Measurements from ENCODE around the gene POLD3.
A peak's percentile ranks its signal among the peaks of the same experiment; 100 is the strongest.
"Not testable (repeated sequence)": the region's sequence is repeated elsewhere in the genome, so short reads cannot be mapped to it uniquely, and the experiment has no call there.

The POLD3 gene

GRCh38 chr11:74571062-74571399 is 21.4 kb upstream of the POLD3 start:
- Histone ChIP-seq H2AFZ (ENCODE audit: low read depth, low read length) (no peak overlapping the region), H3K9me3 (ENCODE audit: low read length) (no peaks in the 10 kb centered on the region), H3K27me3 (ENCODE audit: insufficient read depth, low read length) (no peaks in the 10 kb centered on the region)

GRCh38 chr11:74572349-74572748 is 20.0 kb upstream of the POLD3 start:
- no peak overlapping the region for H2AFZ ChIP-seq (ENCODE audit: low read depth, low read length)
- H3K4me1 ChIP-seq (ENCODE audit: insufficient read depth, low read length) = no peaks in the 10 kb centered on the region
- H3K9me3 ChIP-seq (ENCODE audit: low read length) = no peaks in the 10 kb centered on the region
- H3K4me3 ChIP-seq (ENCODE audit: low read length) = no peak overlapping the region
- H3K36me3 ChIP-seq (ENCODE audit: insufficient read depth, low read length) = no peaks in the 10 kb centered on the region
- H3K27me3 ChIP-seq (ENCODE audit: insufficient read depth, low read length) = no peaks in the 10 kb centered on the region

More at GRCh38 chr11:74571062-74571399, 21.4 kb upstream of the POLD3 start:
- Histone ChIP-seq H3K4me1 (ENCODE audit: insufficient read depth, low read length) (no peaks in the 10 kb centered on the region), H3K36me3 (ENCODE audit: insufficient read depth, low read length) (no peaks in the 10 kb centered on the region), H3K4me3 (ENCODE audit: low read length) (no peak overlapping the region)

- Histone ChIP-seq H3K4me3 (ENCODE audit: low read length) (no peak overlapping the region), H3K27me3 (ENCODE audit: insufficient read depth, low read length) (no peaks in the 10 kb centered on the region), H3K36me3 (ENCODE audit: insufficient read depth, low read length) (no peaks in the 10 kb centered on the region), H3K4me1 (ENCODE audit: insufficient read depth, low read length) (no peaks in the 10 kb centered on the region), H2AFZ (ENCODE audit: low read depth, low read length) (no peak overlapping the region), H3K9me3 (ENCODE audit: low read length) (no peaks in the 10 kb centered on the region)
Observed at GRCh38 chr11:74574563-74574962, 17.8 kb upstream of the POLD3 start.

GRCh38 chr11:74575999-74576398 is 16.4 kb upstream of the POLD3 start:
- Histone ChIP-seq H3K9me3 (ENCODE audit: low read length) (no peaks in the 10 kb centered on the region), H2AFZ (ENCODE audit: low read depth, low read length) (no peak overlapping the region), H3K4me1 (ENCODE audit: insufficient read depth, low read length) (peaks cover 3% of the 10 kb centered on the region), H3K4me3 (ENCODE audit: low read length) (no peak overlapping the region), H3K27me3 (ENCODE audit: insufficient read depth, low read length) (no peaks in the 10 kb centered on the region), H3K36me3 (ENCODE audit: insufficient read depth, low read length) (no peaks in the 10 kb centered on the region)

- Histone ChIP-seq H2AFZ (ENCODE audit: low read depth, low read length) (no peak overlapping the region), H3K4me3 (ENCODE audit: low read length) (no peak overlapping the region), H3K36me3 (ENCODE audit: insufficient read depth, low read length) (no peaks in the 10 kb centered on the region), H3K27me3 (ENCODE audit: insufficient read depth, low read length) (no peaks in the 10 kb centered on the region), H3K9me3 (ENCODE audit: low read length) (no peaks in the 10 kb centered on the region), H3K4me1 (ENCODE audit: insufficient read depth, low read length) (peaks cover 3% of the 10 kb centered on the region)
Observed at GRCh38 chr11:74577181-74577580, 15.2 kb upstream of the POLD3 start.

GRCh38 chr11:74577624-74578396 is 14.6 kb upstream of the POLD3 start:
- no peak overlapping the region for H2AFZ ChIP-seq (ENCODE audit: low read depth, low read length)
- no peaks in the 10 kb centered on the region for H3K36me3 ChIP-seq (ENCODE audit: insufficient read depth, low read length)
- H3K4me3 ChIP-seq (ENCODE audit: low read length) = no peak overlapping the region
- H3K4me1 ChIP-seq (ENCODE audit: insufficient read depth, low read length) = peaks cover 3% of the 10 kb centered on the region
- H3K27me3 ChIP-seq (ENCODE audit: insufficient read depth, low read length) = no peaks in the 10 kb centered on the region
- H3K9me3 ChIP-seq (ENCODE audit: low read length) = no peaks in the 10 kb centered on the region

- no peak overlapping the region for H2AFZ ChIP-seq (ENCODE audit: low read depth, low read length)
- no peaks in the 10 kb centered on the region for H3K9me3 ChIP-seq (ENCODE audit: low read length)
- H3K27me3 ChIP-seq (ENCODE audit: insufficient read depth, low read length) = no peaks in the 10 kb centered on the region
- H3K36me3 ChIP-seq (ENCODE audit: insufficient read depth, low read length) = no peaks in the 10 kb centered on the region
- no peak overlapping the region for H3K4me3 ChIP-seq (ENCODE audit: low read length)
- H3K4me1 ChIP-seq (ENCODE audit: insufficient read depth, low read length) = peaks cover 3% of the 10 kb centered on the region
Observed at GRCh38 chr11:74579577-74580270, 12.7 kb upstream of the POLD3 start.

GRCh38 chr11:74581954-74582547 is 10.3 kb upstream of the POLD3 start:
- Histone ChIP-seq H3K27me3 (ENCODE audit: insufficient read depth, low read length) (no peaks in the 10 kb centered on the region), H2AFZ (ENCODE audit: low read depth, low read length) (no peak overlapping the region), H3K36me3 (ENCODE audit: insufficient read depth, low read length) (no peaks in the 10 kb centered on the region), H3K9me3 (ENCODE audit: low read length) (no peaks in the 10 kb centered on the region), H3K4me1 (ENCODE audit: insufficient read depth, low read length) (peaks cover 3% of the 10 kb centered on the region), H3K4me3 (ENCODE audit: low read length) (no peak overlapping the region)

GRCh38 chr11:74583024-74583624 is 9.3 kb upstream of the POLD3 start:
- H3K4me1 ChIP-seq (ENCODE audit: insufficient read depth, low read length) = peaks cover 3% of the 10 kb centered on the region
- no peak overlapping the region for H3K4me3 ChIP-seq (ENCODE audit: low read length)
- no peaks in the 10 kb centered on the region for H3K27me3 ChIP-seq (ENCODE audit: insufficient read depth, low read length)
- H3K36me3 ChIP-seq (ENCODE audit: insufficient read depth, low read length) = no peaks in the 10 kb centered on the region
- no peak overlapping the region for H2AFZ ChIP-seq (ENCODE audit: low read depth, low read length)
- no peaks in the 10 kb centered on the region for H3K9me3 ChIP-seq (ENCODE audit: low read length)

GRCh38 chr11:74590492-74590891 is 1.9 kb upstream of the POLD3 start:
- not testable (repeated sequence) for H3K4me1 ChIP-seq (ENCODE audit: insufficient read depth, low read length); H3K4me3 ChIP-seq (ENCODE audit: low read length); H3K9me3 ChIP-seq (ENCODE audit: low read length); H2AFZ ChIP-seq (ENCODE audit: low read depth, low read length); H3K27me3 ChIP-seq (ENCODE audit: insufficient read depth, low read length)
- peaks cover 11% of the 10 kb centered on the region for H3K36me3 ChIP-seq (ENCODE audit: insufficient read depth, low read length)

- H3K4me1 ChIP-seq (ENCODE audit: insufficient read depth, low read length) = peaks cover 9% of the 10 kb centered on the region
- peak overlapping the region; percentile 84 for H3K4me3 ChIP-seq (ENCODE audit: low read length)
- H3K36me3 ChIP-seq (ENCODE audit: insufficient read depth, low read length) = peaks cover 21% of the 10 kb centered on the region
- no peaks in the 10 kb centered on the region for H3K27me3 ChIP-seq (ENCODE audit: insufficient read depth, low read length)
- H2AFZ ChIP-seq (ENCODE audit: low read depth, low read length) = peak overlapping the region; percentile 58
- peaks cover 2% of the 10 kb centered on the region for H3K9me3 ChIP-seq (ENCODE audit: low read length)
Observed at GRCh38 chr11:74592063-74592440, 330 bp upstream of the POLD3 start.

- peak overlapping the region; percentile 84 for H3K4me3 ChIP-seq (ENCODE audit: low read length)
- peaks cover 31% of the 10 kb centered on the region for H3K36me3 ChIP-seq (ENCODE audit: insufficient read depth, low read length)
- H2AFZ ChIP-seq (ENCODE audit: low read depth, low read length) = peak overlapping the region; percentile 75
- no peaks in the 10 kb centered on the region for H3K27me3 ChIP-seq (ENCODE audit: insufficient read depth, low read length)
- H3K9me3 ChIP-seq (ENCODE audit: low read length) = peaks cover 2% of the 10 kb centered on the region
- peaks cover 9% of the 10 kb centered on the region for H3K4me1 ChIP-seq (ENCODE audit: insufficient read depth, low read length)
Observed at GRCh38 chr11:74593463-74593862, 1.1 kb downstream of the POLD3 start.
